PC-3 (cell line): ENCODE results near the gene STRIP1. TPM values are rescaled to one million over a fixed set of nuclear protein-coding genes. Genes with fewer than 3 reads are reported as not detected.

Experiments
- ATAC-seq: fragments of 200-7000 bp; cut with Tn5 transposase; 2 replicates; pipeline ENCODE4 v1.9.1; 2020; ENCODE audit warnings: mild to moderate bottlenecking, moderate library complexity
- BruUV-seq: library from RNA; stranded (reverse); fragments of 400-500 nt; replicated peaks from 2 replicates; lab custom pipeline; 2021; lab: Mats Ljungman, UMichigan
- CTCF ChIA-PET: fragments of 300-600 bp; sonication (Branson Sonifier 250); formaldehyde crosslinking; loops from one replicate; lab custom pipeline; 2022; ENCODE audit warnings: antibody characterized with exemption; lab: Charles Lee
- POLR2A ChIA-PET: fragments of 300-600 bp; sonication (Branson Sonifier 250); formaldehyde crosslinking; loops from one replicate; lab custom pipeline; 2022; ENCODE audit warnings: antibody characterized with exemption; ENCODE audit not compliant: unreplicated experiment; lab: Charles Lee
- DNase-seq: peaks from one replicate; pipeline ENCODE4 v3.0.0-alpha.2; 2015
- H2AFZ ChIP-seq: fragments of 300-600 bp; sonication (generic); 2 replicates; pipeline ENCODE4 v1.6.0; 2016; ENCODE audit warnings: antibody characterized with exemption, low read length
- H3F3A ChIP-seq: fragments of 300-600 bp; sonication (generic); one replicate; pipeline ENCODE4 v1.6.0; 2017; ENCODE audit warnings: antibody characterized with exemption, low read length, control low read depth, mild to moderate bottlenecking; ENCODE audit not compliant: unreplicated experiment
- H3K27ac ChIP-seq: fragments of 300-600 bp; sonication (generic); 2 replicates; pipeline ENCODE4 v1.5.1; 2016; ENCODE audit warnings: mild to moderate bottlenecking, low read length
- H3K27me3 ChIP-seq: fragments of 300-600 bp; sonication (generic); 2 replicates; pipeline ENCODE4 v1.6.1; 2016; ENCODE audit warnings: low read length, mixed read lengths
- H3K36me3 ChIP-seq: fragments of 300-600 bp; sonication (generic); 2 replicates; pipeline ENCODE4 v1.6.1; 2016; ENCODE audit warnings: low read depth, mixed run types, low read length, mixed read lengths
- H3K4me1 ChIP-seq: fragments of 300-600 bp; sonication (generic); 2 replicates; pipeline ENCODE4 v1.5.1; 2016; ENCODE audit warnings: low read length; ENCODE audit not compliant: insufficient read depth
- H3K4me2 ChIP-seq: fragments of 300-600 bp; sonication (generic); 2 replicates; pipeline ENCODE4 v1.6.0; 2016; ENCODE audit warnings: low read length
- H3K4me3 ChIP-seq: fragments of 300-600 bp; sonication (generic); 2 replicates; pipeline ENCODE4 v1.5.1; 2016; ENCODE audit warnings: mild to moderate bottlenecking, low read length, mixed read lengths
- H3K79me2 ChIP-seq: fragments of 300-600 bp; sonication (generic); 2 replicates; pipeline ENCODE4 v1.6.1; 2017; ENCODE audit warnings: low read length, mixed read lengths
- H3K9ac ChIP-seq: fragments of 300-600 bp; sonication (generic); 2 replicates; pipeline ENCODE4 v1.6.0; 2016; ENCODE audit warnings: mild to moderate bottlenecking, low read length
- H3K9me2 ChIP-seq: fragments of 300-600 bp; sonication (generic); replicated peaks from 2 replicates; pipeline ENCODE4 v1.6.1; 2016; ENCODE audit warnings: mixed run types, low read length, mixed read lengths
- H3K9me3 ChIP-seq: fragments of 300-600 bp; sonication (generic); 2 replicates; pipeline ENCODE4 v1.6.1; 2016; ENCODE audit warnings: low read length, mixed read lengths
- H4K20me1 ChIP-seq: fragments of 300-600 bp; sonication (generic); 2 replicates; pipeline ENCODE4 v1.6.1; 2016; ENCODE audit warnings: low read length, mixed read lengths
- CTCF ChIP-seq: fragments of 300-600 bp; sonication (generic); conservative IDR thresholded peaks from 2 replicates; pipeline ENCODE4 v1.5.1; 2017; ENCODE audit warnings: antibody characterized with exemption, low read depth, mild to moderate bottlenecking, low read length
- EZH2 ChIP-seq: fragments of 300-600 bp; sonication (generic); IDR thresholded peaks from one replicate; pipeline ENCODE4 v1.6.1; 2017; ENCODE audit warnings: antibody characterized with exemption, mild to moderate bottlenecking, low read length; ENCODE audit not compliant: unreplicated experiment
- EZH2phosphoT487 ChIP-seq: fragments of 300-600 bp; sonication (generic); IDR thresholded peaks from 2 replicates; pipeline ENCODE4 v1.6.1; 2018; ENCODE audit warnings: mild to moderate bottlenecking, antibody characterized with exemption, low read length, borderline replicate concordance
- intact Hi-C: fragments of 100-400 bp; cut with micrococcal nuclease; formaldehyde crosslinking; loops from 2 replicates; pipeline ENCODE4 v1.9.0; 2023
- total RNA-seq: library from RNA; depleted of rRNA; stranded (reverse); fragments of >200 nt; gene quantifications from 2 replicates; pipeline ENCODE4 v1.2.3, GENCODE V29; 2014

STRIP1 gene
- total RNA-seq, 1 experiment from 2014 or later = 41.4 TPM

GRCh38 chr1:110069404-110070281, 35.2 kb downstream of the STRIP1 start:
- no peak overlapping the region for H2AFZ ChIP-seq
- no peak overlapping the region for H3K4me2 ChIP-seq
- TF ChIP-seq EZH2phosphoT487 (no peak), CTCF (no peak), EZH2 (no peak)
- intact Hi-C loops = no loop called here
- ATAC-seq = no peak
- H3K36me3 ChIP-seq = no peaks in the 10 kb centered on the region
- no peak overlapping the region for H3K9ac ChIP-seq
- H4K20me1 ChIP-seq = no peaks in the 10 kb centered on the region
- ChIA-PET CTCF (no interaction called here), POLR2A (no interaction called here)
- no peaks in the 10 kb centered on the region for H3K79me2 ChIP-seq
- no peak overlapping the region for H3K27ac ChIP-seq
- no peaks in the 10 kb centered on the region for H3F3A ChIP-seq
- BruUV-seq = no TSS peak
- no peak for DNase-seq
- H3K4me1 ChIP-seq = no peaks in the 10 kb centered on the region
- H3K27me3 ChIP-seq = no peaks in the 10 kb centered on the region
- no peaks in the 10 kb centered on the region for H3K9me3 ChIP-seq
- no peaks in the 10 kb centered on the region for H3K9me2 ChIP-seq
- no peak overlapping the region for H3K4me3 ChIP-seq

GRCh38 chr1:110070282-110070669, 35.9 kb downstream of the STRIP1 start:
- no peaks in the 10 kb centered on the region for H3K27me3 ChIP-seq
- intact Hi-C loops = no loop called here
- H3K9me2 ChIP-seq = no peaks in the 10 kb centered on the region
- H3K9ac ChIP-seq = no peak overlapping the region
- H4K20me1 ChIP-seq = no peaks in the 10 kb centered on the region
- no peak overlapping the region for H3K4me2 ChIP-seq
- no peaks in the 10 kb centered on the region for H3K9me3 ChIP-seq
- H3K36me3 ChIP-seq = no peaks in the 10 kb centered on the region
- DNase-seq = no peak
- H3K27ac ChIP-seq = no peak overlapping the region
- no peaks in the 10 kb centered on the region for H3K4me1 ChIP-seq
- H3F3A ChIP-seq = no peaks in the 10 kb centered on the region
- H3K4me3 ChIP-seq = no peak overlapping the region
- no peak for ATAC-seq
- ChIA-PET CTCF (no interaction called here), POLR2A (no interaction called here)
- no peaks in the 10 kb centered on the region for H3K79me2 ChIP-seq
- no TSS peak for BruUV-seq
- no peak overlapping the region for H2AFZ ChIP-seq
- no peak for TF ChIP-seq CTCF
- TF ChIP-seq EZH2phosphoT487 = no peak
- TF ChIP-seq EZH2 = no peak

- Histone ChIP-seq H3K9me2 (no peaks in the 10 kb centered on the region), H2AFZ (no peak within 1 kb of the TSS), H3K4me2 (no peak within 1 kb of the TSS), H3K79me2 (no peaks in the 10 kb centered on the region), H3K9ac (no peak within 1 kb of the TSS), H3K4me3 (no peak within 1 kb of the TSS), H3K27ac (no peak within 1 kb of the TSS), H3K27me3 (no peaks in the 10 kb centered on the region), H4K20me1 (no peaks in the 10 kb centered on the region), H3F3A (no peaks in the 10 kb centered on the region), H3K9me3 (no peaks in the 10 kb centered on the region), H3K4me1 (no peaks in the 10 kb centered on the region), H3K36me3 (no peaks in the 10 kb centered on the region)
- TF ChIP-seq CTCF (no peak), EZH2 (no peak), EZH2phosphoT487 (no peak)
- POLR2A ChIA-PET = no interaction called here
- ATAC-seq = no peak
- CTCF ChIA-PET = interaction anchor here (0.6 kb wide), 1 partner anchor 10 kb away, joined by 3 read pairs; no protein-coding TSS in a partner anchor
- intact Hi-C loops = no loop called here
- BruUV-seq = no TSS peak
- no peak for DNase-seq
These were observed 36.3 kb downstream of the STRIP1 start, which contains the start of gene ALX3 for GRCh38 chr1:110070671-110071242. Gene ALX3, minus strand, starts transcription at chr1:110070672. Its CDS starts 60 bp downstream, at chr1:110070612.
